ENCODE results near the gene PCDH1.

The PCDH1 gene

DNA sequence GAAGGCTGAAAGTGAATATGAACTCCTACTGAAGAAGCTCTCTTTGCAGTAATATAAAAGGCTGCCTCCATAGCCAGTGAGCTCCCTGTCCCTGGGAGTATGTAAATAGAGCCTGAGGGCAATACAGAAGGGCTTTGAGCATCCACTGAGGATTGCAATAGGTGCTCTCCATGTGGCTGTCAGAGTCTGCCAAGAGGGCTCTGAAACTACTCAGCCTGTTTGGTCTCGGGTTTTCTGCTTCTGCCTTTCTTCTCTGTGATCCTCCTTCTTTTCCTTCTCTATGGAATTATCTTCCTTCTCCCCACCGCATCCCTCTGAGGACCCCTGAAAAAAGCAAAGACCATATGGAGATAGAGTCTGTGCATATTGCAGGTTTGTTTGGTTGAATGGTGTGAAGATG lies 69.4 kb downstream of the PCDH1 start:
- no peaks in the 10 kb centered on the region for H3K9me3 ChIP-seq (ENCODE audit: low read length)
- no peak overlapping the region for H2AFZ ChIP-seq (ENCODE audit: low read depth, low read length)
- H3K4me1 ChIP-seq (ENCODE audit: insufficient read depth, low read length) = peaks cover 35% of the 10 kb centered on the region
- no peak overlapping the region for H3K4me3 ChIP-seq (ENCODE audit: low read length)
- peaks cover 14% of the 10 kb centered on the region for H3K27me3 ChIP-seq (ENCODE audit: insufficient read depth, low read length)
- no peaks in the 10 kb centered on the region for H3K36me3 ChIP-seq (ENCODE audit: insufficient read depth, low read length)

- H3K36me3 ChIP-seq (ENCODE audit: insufficient read depth, low read length) = no peaks in the 10 kb centered on the region
- H3K4me1 ChIP-seq (ENCODE audit: insufficient read depth, low read length) = peaks cover 36% of the 10 kb centered on the region
- H3K27me3 ChIP-seq (ENCODE audit: insufficient read depth, low read length) = peaks cover 22% of the 10 kb centered on the region
- no peaks in the 10 kb centered on the region for H3K9me3 ChIP-seq (ENCODE audit: low read length)
- no peak overlapping the region for H2AFZ ChIP-seq (ENCODE audit: low read depth, low read length)
- H3K4me3 ChIP-seq (ENCODE audit: low read length) = no peak overlapping the region
Observed at GRCh38 chr5:141807732-141808131, 70.5 kb downstream of the PCDH1 start.

GRCh38 chr5:141807329-141807728 lies 70.9 kb downstream of the PCDH1 start:
- Histone ChIP-seq H3K9me3 (ENCODE audit: low read length) (no peaks in the 10 kb centered on the region), H3K27me3 (ENCODE audit: insufficient read depth, low read length) (peaks cover 23% of the 10 kb centered on the region), H3K36me3 (ENCODE audit: insufficient read depth, low read length) (no peaks in the 10 kb centered on the region), H2AFZ (ENCODE audit: low read depth, low read length) (no peak overlapping the region), H3K4me3 (ENCODE audit: low read length) (no peak overlapping the region), H3K4me1 (ENCODE audit: insufficient read depth, low read length) (peaks cover 32% of the 10 kb centered on the region)

- H3K36me3 ChIP-seq (ENCODE audit: insufficient read depth, low read length) = no peaks in the 10 kb centered on the region
- H2AFZ ChIP-seq (ENCODE audit: low read depth, low read length) = no peak overlapping the region
- peaks cover 23% of the 10 kb centered on the region for H3K27me3 ChIP-seq (ENCODE audit: insufficient read depth, low read length)
- H3K4me3 ChIP-seq (ENCODE audit: low read length) = no peak overlapping the region
- no peaks in the 10 kb centered on the region for H3K9me3 ChIP-seq (ENCODE audit: low read length)
- H3K4me1 ChIP-seq (ENCODE audit: insufficient read depth, low read length) = peaks cover 27% of the 10 kb centered on the region
Observed at GRCh38 chr5:141806626-141807025, 71.6 kb downstream of the PCDH1 start.

DNA sequence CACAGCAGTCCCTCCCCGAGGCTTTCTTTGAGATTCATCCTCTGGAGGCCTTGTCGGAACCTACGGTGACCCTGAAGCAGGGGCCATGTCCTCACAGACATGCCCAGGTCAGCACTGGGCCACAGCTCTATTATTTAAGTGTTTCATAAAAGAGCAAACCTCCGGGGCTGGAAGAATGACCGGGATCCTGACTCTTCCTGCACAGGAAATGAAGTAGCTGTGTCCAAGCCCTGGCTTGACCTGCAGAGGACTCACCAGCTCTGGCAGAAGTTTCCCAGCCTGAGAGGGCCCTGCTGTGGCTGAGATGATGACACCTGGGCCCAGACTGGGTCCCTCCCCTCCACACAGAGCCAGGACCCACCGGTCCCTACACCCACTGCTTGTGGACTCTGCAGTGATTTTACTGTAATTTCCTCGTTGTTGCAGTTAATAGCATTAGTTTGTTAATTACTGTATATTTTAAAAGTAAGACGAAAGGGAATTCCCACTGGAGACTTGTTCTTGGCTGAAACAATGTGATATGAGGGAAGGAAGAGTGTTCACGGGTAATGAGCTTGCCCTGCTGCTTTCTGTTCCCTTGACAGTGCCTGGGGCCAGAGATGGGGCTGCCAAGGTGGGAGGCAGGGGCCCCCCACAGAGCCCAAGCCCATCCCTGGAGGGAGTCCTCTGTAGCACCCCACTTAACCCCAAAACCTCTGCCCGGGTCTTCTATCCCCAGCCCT lies 72.2 kb downstream of the PCDH1 start:
- Histone ChIP-seq H3K9me3 (ENCODE audit: low read length) (no peaks in the 10 kb centered on the region), H2AFZ (ENCODE audit: low read depth, low read length) (no peak overlapping the region), H3K36me3 (ENCODE audit: insufficient read depth, low read length) (no peaks in the 10 kb centered on the region), H3K4me1 (ENCODE audit: insufficient read depth, low read length) (peaks cover 27% of the 10 kb centered on the region), H3K27me3 (ENCODE audit: insufficient read depth, low read length) (peaks cover 23% of the 10 kb centered on the region), H3K4me3 (ENCODE audit: low read length) (no peak overlapping the region)

DNA sequence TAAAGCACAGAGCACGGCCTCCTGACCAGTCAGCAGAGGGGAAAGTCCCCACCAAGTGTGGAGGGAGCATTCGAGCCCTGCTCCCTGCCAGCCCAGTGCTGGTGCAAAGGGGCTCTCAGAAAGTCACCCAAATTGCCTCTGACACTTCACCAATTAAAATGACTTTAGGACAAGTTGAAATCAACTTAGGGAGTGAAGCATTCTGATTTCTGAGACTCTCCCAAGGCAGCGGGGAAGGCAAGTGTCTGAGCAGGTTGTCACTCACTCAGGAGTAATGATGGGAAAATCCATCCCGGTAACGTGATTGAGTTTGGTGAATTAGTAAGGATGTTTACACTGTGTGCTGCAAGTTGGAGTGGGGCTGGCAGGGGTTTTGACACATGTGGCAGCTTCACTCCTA lies 73.7 kb downstream of the PCDH1 start:
- H3K4me1 ChIP-seq (ENCODE audit: insufficient read depth, low read length) = peaks cover 27% of the 10 kb centered on the region
- H3K9me3 ChIP-seq (ENCODE audit: low read length) = no peaks in the 10 kb centered on the region
- no peak overlapping the region for H3K4me3 ChIP-seq (ENCODE audit: low read length)
- peaks cover 21% of the 10 kb centered on the region for H3K27me3 ChIP-seq (ENCODE audit: insufficient read depth, low read length)
- H3K36me3 ChIP-seq (ENCODE audit: insufficient read depth, low read length) = no peaks in the 10 kb centered on the region
- H2AFZ ChIP-seq (ENCODE audit: low read depth, low read length) = no peak overlapping the region
